COLO829 (cell line): Measurements from ENCODE around the gene SLC25A27.
A peak's percentile ranks its signal among the peaks of the same experiment; 100 is the strongest.
"Not testable (repeated sequence)": the region's sequence is repeated elsewhere in the genome, so short reads cannot be mapped to it uniquely, and the experiment has no call there.

Experiments used
- DNase-seq: peaks from one replicate; pipeline ENCODE4 v3.0.0; 2012; ENCODE audit warnings: low spot score

SLC25A27 gene

GRCh38 chr6:46652603-46653438 is at the start of gene SLC25A27, which contains the start of gene CYP39A1:
TSS of gene SLC25A27 (plus strand) at chr6:46652975. CDS start at chr6:46653193, 218 bp downstream.
TSS of gene CYP39A1 (minus strand) at chr6:46652818. CDS start at chr6:46652582, 236 bp downstream.
- peak; percentile 91 for DNase-seq

GRCh38 chr6:46605091-46605797 is 47.5 kb upstream of the SLC25A27 start:
- no peak for DNase-seq

- DNase-seq, result peak; percentile 37
Observed at GRCh38 chr6:46606338-46606737, 46.4 kb upstream of the SLC25A27 start.

DNA sequence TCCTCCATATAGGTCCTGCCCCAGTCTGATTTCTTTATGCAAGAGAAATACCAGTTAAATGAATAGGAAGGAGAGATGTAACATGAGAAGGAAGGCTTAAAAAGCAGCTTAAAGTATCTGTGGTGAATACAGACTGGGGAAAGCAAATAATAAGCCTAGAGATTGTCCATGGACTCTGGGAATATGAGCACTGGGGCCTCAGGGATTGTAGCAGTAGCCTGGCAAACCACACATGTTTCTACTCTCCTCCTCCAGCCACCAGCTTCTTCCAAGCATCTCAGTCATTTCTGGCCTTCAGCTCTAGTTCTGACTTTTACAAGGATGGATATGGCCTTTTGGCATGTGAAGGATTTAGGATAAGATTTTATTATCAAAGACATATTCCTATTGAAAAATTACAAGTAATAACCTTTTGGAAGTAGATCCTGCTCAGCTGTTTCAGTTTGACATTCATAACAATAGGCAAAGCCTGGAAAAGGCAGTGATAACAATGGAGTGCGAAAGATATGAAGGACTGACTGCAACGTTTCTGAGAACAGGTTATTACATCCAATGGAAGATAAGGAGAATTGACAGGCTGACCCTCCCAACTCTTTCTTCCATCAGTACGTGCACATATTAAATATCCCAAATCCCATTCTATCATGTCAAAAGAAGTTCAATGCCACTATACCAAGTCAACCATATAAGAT is 41.8 kb upstream of the SLC25A27 start:
- no peak for DNase-seq

GRCh38 chr6:46612645-46613044 is 40.1 kb upstream of the SLC25A27 start:
- no peak for DNase-seq

DNA sequence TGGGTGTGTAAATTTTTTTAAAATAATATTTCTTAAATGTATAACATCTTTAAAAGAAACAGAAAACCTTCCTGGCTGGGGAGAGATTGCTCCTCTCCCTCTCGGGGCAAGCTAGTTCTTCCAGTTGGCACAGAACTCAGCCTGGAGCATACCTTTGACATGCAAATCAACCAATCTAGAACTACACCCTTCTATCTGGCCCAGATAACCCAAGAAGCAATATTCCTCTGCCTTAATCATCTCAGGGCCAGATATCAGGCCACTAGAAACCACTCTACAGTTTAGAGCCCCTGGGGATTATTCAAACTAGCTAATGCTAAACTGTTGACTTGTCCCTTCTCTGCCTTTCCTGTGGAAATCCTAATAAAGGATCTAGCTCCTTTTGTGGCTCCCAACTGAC is 34.0 kb upstream of the SLC25A27 start:
- no peak for DNase-seq

- peak; percentile 15 for DNase-seq
Observed at GRCh38 chr6:46626228-46626909, 26.4 kb upstream of the SLC25A27 start.

DNA sequence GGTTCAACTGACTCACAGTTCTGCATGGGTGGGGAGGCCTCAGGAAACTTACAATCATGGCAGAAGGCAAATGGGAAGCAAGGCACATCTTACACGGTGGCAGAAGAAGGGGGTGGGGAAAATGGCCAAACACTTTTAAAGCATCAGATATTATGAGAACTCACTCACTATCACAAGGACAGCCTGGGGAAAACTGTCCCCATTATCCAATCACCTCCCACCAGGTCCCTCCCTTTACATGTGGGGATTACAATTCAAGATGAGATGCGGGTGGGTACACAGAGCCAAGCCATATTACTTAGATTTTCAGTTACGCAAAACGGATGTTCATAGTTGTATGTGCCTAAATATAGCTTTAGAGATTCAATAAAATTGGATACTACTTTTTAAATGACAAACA is 25.8 kb upstream of the SLC25A27 start:
- no peak for DNase-seq

DNA sequence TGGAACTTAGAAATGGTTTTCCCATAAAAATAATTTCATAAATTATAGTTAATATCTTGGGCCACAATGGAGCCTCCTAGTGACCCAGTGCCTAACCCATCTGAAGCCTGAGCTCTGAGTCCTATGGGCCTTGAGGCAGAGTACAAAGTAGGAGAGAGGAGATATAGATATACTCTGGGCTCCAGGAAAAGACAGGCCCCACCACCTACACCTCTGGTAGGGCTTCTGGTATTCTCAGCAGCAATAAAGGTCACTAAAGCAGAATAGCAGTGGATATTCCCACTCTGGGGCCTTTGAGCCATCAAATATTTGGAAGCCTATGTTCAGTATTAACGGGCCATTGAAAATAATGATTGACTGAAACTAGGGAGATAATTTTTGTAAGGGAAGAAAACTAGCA is 24.3 kb upstream of the SLC25A27 start:
- no peak for DNase-seq

- peak; percentile 66 for DNase-seq
Observed at GRCh38 chr6:46628976-46629375, 23.8 kb upstream of the SLC25A27 start.

GRCh38 chr6:46629691-46630090 is 23.1 kb upstream of the SLC25A27 start:
- DNase-seq, result no peak

DNA sequence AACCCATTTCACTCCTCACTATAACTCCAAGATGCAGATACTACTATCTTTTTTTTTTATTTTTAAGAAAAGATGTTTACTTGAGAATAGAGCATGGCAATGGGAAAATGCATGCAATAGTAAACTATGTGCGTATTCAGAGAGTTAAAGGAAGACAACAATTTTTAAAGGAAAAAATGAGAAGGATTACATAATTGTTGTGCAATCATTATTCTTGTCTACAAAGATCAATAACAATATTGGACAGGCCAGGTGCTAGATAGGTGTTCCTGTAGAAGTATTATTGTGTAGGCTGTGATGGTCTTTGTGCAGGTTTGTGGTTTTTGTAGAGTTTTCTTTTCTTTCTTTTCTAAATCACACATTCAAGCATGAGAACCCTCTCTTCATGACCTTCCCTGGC is 20.7 kb upstream of the SLC25A27 start:
- DNase-seq, result no peak

DNA sequence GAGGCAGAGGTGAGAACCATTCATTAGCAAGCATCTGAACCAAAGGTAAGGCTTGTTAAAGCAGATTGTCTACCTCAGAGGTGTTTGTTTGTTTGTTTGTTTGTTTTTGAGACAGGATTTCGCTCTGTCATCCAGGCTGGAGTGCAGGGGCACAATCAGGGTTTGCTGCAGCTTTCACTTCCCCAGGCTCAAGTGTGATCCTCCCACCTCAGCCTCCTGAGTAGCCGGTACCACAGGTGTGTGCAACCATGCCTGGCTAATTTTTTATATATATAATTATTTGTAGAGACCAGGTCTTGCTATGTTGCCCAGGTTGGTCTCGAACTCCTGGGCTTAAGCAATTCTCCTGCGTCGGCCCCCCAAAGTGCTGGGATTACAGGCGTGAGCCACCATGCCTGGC is 17.3 kb upstream of the SLC25A27 start:
- no peak for DNase-seq

DNA sequence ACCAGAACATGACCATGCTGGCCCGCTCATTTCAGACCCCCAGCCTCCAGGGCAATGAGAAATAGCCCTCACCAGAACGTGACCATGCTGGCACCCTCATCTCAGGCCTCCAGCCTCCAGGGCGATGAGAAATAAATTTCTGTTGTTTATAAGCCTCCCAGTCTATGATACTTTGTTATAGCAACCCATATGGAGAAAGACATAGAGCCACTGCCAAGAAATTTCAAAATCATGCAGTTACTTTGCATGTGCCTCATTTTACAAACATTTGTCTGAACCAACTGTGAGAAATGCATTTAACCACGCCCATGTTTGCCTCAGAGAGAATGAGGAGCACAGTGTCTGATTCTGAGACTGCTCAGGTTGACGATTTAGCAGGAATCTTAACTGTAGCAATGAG is 15.6 kb upstream of the SLC25A27 start:
- DNase-seq, result no peak

- DNase-seq, result no peak
Observed at GRCh38 chr6:46637933-46638332, 14.8 kb upstream of the SLC25A27 start.

DNA sequence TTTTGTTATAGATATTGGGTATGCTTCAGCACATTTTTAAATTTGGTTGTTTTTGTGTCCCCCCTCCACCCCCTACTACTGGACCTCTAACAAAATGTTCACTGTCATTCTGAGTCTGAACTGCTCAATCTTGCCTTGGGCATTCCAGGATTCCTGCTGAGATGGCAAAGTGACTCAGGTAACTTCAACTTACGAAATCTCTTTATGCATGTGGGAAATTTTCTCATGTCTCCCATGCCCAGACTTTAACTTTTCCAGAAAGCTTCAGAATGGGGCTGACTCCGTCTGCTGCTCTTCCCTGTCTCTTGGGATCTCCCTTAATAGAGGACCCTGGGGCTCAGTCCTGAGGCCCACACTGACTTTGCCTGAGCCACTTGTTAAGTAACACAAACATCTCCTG is 14.1 kb upstream of the SLC25A27 start:
- no peak for DNase-seq

DNA sequence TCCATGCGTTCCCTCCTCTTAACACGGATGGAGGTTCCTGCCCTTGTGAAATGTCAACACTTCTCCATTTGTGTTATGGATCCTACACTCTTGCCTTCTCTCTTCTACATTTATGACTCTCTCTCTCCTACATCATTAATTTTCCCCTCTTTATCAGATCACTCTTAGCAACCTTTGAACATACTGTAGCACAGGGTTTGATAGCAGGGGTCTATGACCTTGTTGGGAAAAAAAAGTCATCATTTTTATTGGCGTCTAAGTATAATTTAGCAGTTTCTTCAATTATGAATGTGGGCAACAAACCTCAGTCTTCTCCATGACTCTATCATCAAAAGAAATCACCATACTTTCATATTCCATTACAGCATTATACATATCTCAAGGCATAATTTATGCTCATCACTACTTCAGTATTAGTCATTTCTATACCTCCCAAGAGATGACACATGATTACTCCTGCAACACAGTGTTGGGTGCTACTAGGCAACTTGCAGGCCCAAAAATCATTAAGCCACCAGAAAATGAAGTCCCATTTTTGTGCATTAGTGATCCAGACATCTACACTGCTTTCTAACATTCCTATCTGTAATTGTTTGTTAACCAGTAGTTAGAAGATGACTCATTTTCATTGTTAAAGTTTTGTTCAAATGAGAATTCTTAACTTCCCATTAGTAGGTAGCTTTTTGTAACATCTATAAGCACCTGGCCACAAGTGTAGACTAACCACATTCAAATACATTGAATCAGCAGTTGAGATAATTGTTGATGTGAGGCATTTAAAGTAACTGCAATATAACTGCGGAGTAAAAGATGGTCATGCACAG is 9.6 kb upstream of the SLC25A27 start:
- no peak for DNase-seq

DNA sequence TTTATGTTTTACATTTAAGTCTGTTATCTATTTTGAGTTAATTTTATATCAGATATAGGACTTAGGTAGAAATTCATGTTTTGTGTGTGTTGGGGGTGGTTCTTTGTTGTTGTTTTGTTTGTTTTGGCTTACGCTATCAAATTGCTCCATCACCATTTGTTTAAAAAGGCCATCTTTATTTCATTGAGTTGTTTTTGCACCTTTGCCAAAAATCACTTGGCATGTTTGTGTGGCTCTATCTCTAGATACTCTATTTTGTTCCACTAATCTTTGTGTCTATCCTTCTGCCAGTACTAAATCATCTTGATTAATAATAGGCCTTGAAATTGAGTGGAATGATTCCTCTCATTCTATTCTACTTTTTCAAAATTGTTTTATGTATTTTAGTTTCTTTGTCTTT is 7.5 kb upstream of the SLC25A27 start:
- no peak for DNase-seq

DNA sequence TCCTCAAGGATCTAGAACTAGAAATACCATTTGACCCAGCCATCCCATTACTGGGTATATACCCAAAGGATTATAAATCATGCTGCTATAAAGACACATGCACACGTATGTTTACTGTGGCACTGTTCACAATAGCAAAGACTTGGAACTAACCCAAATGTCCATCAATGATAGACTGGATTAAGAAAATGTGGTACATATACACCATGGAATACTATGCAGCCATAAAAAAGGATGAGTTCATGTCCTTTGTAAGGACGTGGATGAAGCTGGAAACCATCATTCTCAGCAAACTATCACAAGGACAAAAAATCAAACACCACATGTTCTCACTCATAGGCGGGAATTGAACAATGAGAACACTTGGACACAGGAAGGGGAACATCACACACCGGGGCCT is 4.7 kb upstream of the SLC25A27 start:
- not testable (repeated sequence) for DNase-seq

GRCh38 chr6:46648869-46649492 is 3.8 kb upstream of the SLC25A27 start:
- DNase-seq, result no peak

GRCh38 chr6:46651006-46651405 is 1.8 kb upstream of the SLC25A27 start:
- no peak for DNase-seq
